Stomach (tissue), 4 donors: ENCODE measurements around the gene MED31.
"Not testable (repeated sequence)": the region's sequence is repeated elsewhere in the genome, so short reads cannot be mapped to it uniquely, and the experiment has no call there.

Experiments
- CTCF ChIP-seq, 7 experiments: fragments of 450-650 bp in 4 of 7; fragments of 200-600 bp in 3 of 7; sonication (generic) in 3 of 7; IDR thresholded peaks; one replicate each; pipeline ENCODE4 v1.5.1; 2016 to 2019; ENCODE audit warnings: antibody characterized with exemption in 7 of 7, control low read depth in 2 of 7, mild to moderate bottlenecking in 1 of 7
- POLR2A ChIP-seq, 4 donors: fragments of 450-650 bp; IDR thresholded peaks; one replicate each; pipeline ENCODE4 v1.6.1; 2016; ENCODE audit warnings: antibody characterized with exemption in 4 of 4, control low read depth in 2 of 4, mild to moderate bottlenecking in 1 of 4, moderate library complexity in 1 of 4
- POLR2AphosphoS5 ChIP-seq, 3 donors: sonication (generic); formaldehyde crosslinking; IDR thresholded peaks; one replicate each; pipeline ENCODE4 v1.6.1; 2016; ENCODE audit warnings: antibody characterized with exemption in 3 of 3

- not testable (repeated sequence) for TF ChIP-seq CTCF, POLR2AphosphoS5, POLR2A (IDR thresholded peaks at IDR 0.05)
Observed at GRCh38 chr17:6656797-6657632, 5.6 kb upstream of the MED31 start.
